Neural crest cell (in vitro differentiated cells): ENCODE measurements around the gene UGT1A9. TPM values are rescaled to one million over a fixed set of nuclear protein-coding genes. Genes with fewer than 3 reads are reported as not detected.

Source experiments
- DNase-seq: peaks from one replicate; pipeline ENCODE4 v3.0.0; 2021; ENCODE audit warnings: low read depth, mixed read lengths, low spot score
- H3K27ac Mint-ChIP-seq: one replicate; pipeline ENCODE4 v1.8.0; 2021; ENCODE audit warnings: mild to moderate bottlenecking, mixed read lengths; ENCODE audit not compliant: unreplicated experiment
- H3K27me3 Mint-ChIP-seq: 2 replicates; pipeline ENCODE4 v1.8.0; 2021; ENCODE audit warnings: low read depth, mild to moderate bottlenecking, mixed read lengths
- H3K36me3 Mint-ChIP-seq: 2 replicates; pipeline ENCODE4 v1.8.0; 2021; ENCODE audit warnings: low read depth, mild to moderate bottlenecking, mixed read lengths
- H3K4me1 Mint-ChIP-seq: 2 replicates; pipeline ENCODE4 v1.8.0; 2021; ENCODE audit warnings: mixed read lengths
- H3K4me3 Mint-ChIP-seq: one replicate; pipeline ENCODE4 v1.8.0; 2021; ENCODE audit warnings: mild to moderate bottlenecking, mixed read lengths
- H3K9me3 Mint-ChIP-seq: 2 replicates; pipeline ENCODE4 v1.8.0; 2021; ENCODE audit warnings: mixed read lengths
- total RNA-seq: library from RNA; stranded (reverse); gene quantifications from 2 replicates; pipeline ENCODE4 v1.2.1, GENCODE V29; 2021
- TF ChIP-seq, protein P1 (sequence below): fragments of 200-600 bp; sonication (generic); conservative IDR thresholded peaks from 2 replicates; pipeline ENCODE4 v1.5.0; 2021; ENCODE audit warnings: antibody characterized with exemption, mild to moderate bottlenecking

Gene UGT1A9
- total RNA-seq, 1 donor from 2014 or later: not detected

DNA sequence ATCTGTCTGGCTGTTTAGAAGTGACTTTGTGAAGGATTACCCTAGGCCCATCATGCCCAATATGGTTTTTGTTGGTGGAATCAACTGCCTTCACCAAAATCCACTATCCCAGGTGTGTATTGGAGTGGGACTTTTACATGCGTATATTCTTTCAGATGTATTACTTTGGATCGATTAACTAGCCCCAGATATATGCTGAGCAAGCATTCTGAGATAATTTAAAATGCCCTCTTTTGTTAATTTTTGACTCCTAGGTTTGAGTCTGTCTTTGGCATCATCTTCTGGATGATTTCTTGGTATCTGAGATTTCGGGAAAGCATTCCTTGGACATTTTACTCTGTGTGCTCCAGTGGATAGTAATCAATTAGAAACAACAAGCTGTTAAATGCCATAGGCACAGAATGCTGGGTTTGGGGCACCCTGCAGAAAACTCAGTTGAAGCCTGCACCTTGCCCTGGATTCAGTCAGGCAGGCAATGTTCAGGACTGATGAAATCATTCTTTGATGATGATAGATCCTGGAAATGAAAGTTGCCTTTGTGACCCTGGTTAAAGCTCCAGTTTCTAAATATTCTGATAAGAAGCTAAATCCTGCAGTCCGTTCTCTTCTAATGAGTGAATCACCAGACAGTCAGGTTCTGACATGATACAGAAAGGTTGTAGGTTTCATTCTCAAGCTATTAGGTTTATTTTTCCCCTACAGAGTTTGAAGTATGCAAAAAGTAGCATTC, 89.5 kb downstream of the UGT1A9 start:
- no peaks in the 10 kb centered on the region for H3K9me3 Mint-ChIP-seq

GRCh38 chr2:233764264-233764663, 92.6 kb downstream of the UGT1A9 start:
- TF ChIP-seq, protein P1, sequence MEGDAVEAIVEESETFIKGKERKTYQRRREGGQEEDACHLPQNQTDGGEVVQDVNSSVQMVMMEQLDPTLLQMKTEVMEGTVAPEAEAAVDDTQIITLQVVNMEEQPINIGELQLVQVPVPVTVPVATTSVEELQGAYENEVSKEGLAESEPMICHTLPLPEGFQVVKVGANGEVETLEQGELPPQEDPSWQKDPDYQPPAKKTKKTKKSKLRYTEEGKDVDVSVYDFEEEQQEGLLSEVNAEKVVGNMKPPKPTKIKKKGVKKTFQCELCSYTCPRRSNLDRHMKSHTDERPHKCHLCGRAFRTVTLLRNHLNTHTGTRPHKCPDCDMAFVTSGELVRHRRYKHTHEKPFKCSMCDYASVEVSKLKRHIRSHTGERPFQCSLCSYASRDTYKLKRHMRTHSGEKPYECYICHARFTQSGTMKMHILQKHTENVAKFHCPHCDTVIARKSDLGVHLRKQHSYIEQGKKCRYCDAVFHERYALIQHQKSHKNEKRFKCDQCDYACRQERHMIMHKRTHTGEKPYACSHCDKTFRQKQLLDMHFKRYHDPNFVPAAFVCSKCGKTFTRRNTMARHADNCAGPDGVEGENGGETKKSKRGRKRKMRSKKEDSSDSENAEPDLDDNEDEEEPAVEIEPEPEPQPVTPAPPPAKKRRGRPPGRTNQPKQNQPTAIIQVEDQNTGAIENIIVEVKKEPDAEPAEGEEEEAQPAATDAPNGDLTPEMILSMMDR: no peak
- H3K4me3 Mint-ChIP-seq: no peak overlapping the region
- H3K9me3 Mint-ChIP-seq: peaks cover 3% of the 10 kb centered on the region
- H3K27me3 Mint-ChIP-seq: no peaks in the 10 kb centered on the region
- H3K27ac Mint-ChIP-seq: no peak overlapping the region
- peaks cover 11% of the 10 kb centered on the region for H3K4me1 Mint-ChIP-seq
- DNase-seq: no peak
- peaks cover 1% of the 10 kb centered on the region for H3K36me3 Mint-ChIP-seq

More for the DNA sequence above, 89.5 kb downstream of the UGT1A9 start:
- Mint-ChIP-seq H3K4me1 (no peaks in the 10 kb centered on the region), H3K27ac (no peak overlapping the region), H3K27me3 (no peaks in the 10 kb centered on the region), H3K4me3 (no peak overlapping the region), H3K36me3 (no peaks in the 10 kb centered on the region)
- DNase-seq: no peak
- TF ChIP-seq, protein P1: no peak

DNA sequence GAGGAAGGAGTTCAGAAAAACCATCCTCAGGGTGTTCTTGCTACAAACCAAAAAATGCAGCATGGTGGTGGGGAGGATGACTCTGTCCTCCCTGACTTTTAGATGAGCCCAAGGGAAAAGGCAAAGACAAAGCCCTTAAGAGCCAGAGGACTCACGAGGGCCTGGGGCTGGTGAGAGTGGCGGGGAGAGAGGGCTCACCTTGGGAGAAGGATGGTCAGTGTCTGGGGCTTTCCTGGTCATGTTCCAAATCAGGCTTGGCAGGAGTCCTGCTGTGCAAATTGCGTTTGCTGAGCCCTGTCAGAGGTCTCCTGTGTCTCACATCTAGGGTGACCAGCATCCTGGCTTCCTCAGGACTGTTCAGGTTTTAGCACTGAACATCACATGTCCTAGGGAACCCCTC, 93.1 kb downstream of the UGT1A9 start:
- Mint-ChIP-seq H3K4me3 (no peak overlapping the region), H3K9me3 (peaks cover 5% of the 10 kb centered on the region), H3K4me1 (peaks cover 11% of the 10 kb centered on the region), H3K36me3 (peaks cover 2% of the 10 kb centered on the region), H3K27ac (no peak overlapping the region), H3K27me3 (no peaks in the 10 kb centered on the region)
- TF ChIP-seq, protein P1: no peak
- DNase-seq: no peak

- no peak overlapping the region for H3K27ac Mint-ChIP-seq
- H3K27me3 Mint-ChIP-seq: no peaks in the 10 kb centered on the region
Observed at GRCh38 chr2:233766416-233766815, 94.7 kb downstream of the UGT1A9 start.

GRCh38 chr2:233768076-233768475, 96.4 kb downstream of the UGT1A9 start:
- H3K27ac Mint-ChIP-seq: peak overlapping the region; percentile 93
- peaks cover 5% of the 10 kb centered on the region for H3K9me3 Mint-ChIP-seq

More at GRCh38 chr2:233766416-233766815, 94.7 kb downstream of the UGT1A9 start:
- TF ChIP-seq, protein P1: no peak
- Mint-ChIP-seq H3K9me3 (peaks cover 5% of the 10 kb centered on the region), H3K36me3 (peaks cover 2% of the 10 kb centered on the region), H3K4me1 (peaks cover 11% of the 10 kb centered on the region), H3K4me3 (no peak overlapping the region)
- no peak for DNase-seq

More at GRCh38 chr2:233768076-233768475, 96.4 kb downstream of the UGT1A9 start:
- Mint-ChIP-seq H3K4me3 (peak overlapping the region; percentile 11), H3K4me1 (peaks cover 16% of the 10 kb centered on the region), H3K36me3 (peaks cover 2% of the 10 kb centered on the region), H3K27me3 (no peaks in the 10 kb centered on the region)
- TF ChIP-seq, protein P1: no peak
- DNase-seq: peak; percentile 40
